GM18909 (cell line): ENCODE results near the gene ARL15.

Source experiments
- ATAC-seq: cut with Tn5 transposase; IDR thresholded peaks from one replicate; pipeline ENCODE4 v1.9.1; 2021; ENCODE audit warnings: mild to moderate bottlenecking; ENCODE audit not compliant: unreplicated experiment, poor library complexity

ARL15 gene

DNA sequence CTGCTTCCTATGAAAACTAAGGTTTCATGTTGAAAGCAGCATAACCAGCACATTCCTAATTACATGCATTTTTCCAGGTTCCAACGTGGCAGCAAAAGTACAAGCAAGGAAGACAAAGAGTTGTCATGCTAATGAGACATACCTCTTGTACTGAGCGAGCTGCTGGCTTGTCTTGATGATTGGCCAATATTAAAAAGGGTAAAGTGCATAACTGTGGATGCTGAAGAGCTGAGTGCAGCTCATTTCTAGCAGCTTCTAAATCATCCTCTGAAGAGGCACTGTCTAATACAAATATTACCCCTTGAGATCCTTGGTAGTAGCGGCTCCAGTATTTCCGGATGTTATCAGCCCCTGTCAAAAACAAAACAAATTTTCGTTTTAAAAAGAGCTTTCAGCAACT is 197.3 kb downstream of the ARL15 start:
- ATAC-seq, result no peak

DNA sequence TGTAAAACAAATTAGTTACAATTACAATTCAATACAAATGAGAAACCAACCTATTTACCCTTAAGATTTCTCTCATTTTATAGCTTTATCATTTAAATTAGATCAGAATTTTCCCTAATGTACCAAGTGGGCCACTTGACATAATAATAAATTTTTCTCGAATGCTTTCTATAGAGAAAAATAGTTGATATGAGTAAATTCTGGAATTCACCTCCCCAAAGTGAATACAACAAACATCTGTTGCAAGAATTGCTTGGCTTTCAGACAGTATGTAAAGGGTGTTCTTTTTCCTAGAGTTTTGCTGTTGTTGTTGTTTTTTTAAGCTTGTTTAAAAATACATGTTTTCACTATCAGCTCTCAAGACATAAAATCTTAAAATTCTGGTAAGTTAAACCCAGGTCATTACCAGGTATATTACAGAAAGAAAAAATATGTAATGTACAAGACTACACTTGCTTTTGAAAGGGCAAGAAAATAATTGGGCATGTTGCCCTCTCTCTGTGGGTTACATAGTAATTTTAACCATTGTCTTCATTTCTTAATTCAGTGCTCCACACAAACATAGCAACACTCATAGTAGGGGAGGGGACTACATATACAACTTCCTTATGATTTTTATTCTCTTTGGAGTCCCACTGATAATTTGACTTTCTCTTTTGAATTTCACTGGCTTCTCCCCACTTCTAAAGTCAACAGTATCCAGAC is 200.6 kb downstream of the ARL15 start:
- ATAC-seq, result no peak

DNA sequence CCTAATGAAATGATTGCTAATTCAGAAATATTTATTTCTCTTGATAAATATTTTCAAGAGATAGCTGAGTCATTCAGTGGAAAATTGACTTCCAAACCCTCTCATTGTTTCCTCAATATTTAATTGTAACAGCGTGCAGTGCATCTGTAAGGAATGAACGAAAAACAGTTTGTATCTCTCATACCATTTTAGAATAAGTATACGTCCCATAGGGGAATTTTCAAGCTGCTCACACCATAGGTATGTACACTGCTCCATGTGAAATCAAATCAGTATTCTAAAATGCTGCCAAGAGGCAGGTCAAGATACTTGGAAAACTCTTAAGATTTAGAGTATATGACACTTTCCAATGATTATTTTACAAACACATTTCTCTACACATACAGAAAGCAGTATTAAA is 202.2 kb downstream of the ARL15 start:
- no peak for ATAC-seq

DNA sequence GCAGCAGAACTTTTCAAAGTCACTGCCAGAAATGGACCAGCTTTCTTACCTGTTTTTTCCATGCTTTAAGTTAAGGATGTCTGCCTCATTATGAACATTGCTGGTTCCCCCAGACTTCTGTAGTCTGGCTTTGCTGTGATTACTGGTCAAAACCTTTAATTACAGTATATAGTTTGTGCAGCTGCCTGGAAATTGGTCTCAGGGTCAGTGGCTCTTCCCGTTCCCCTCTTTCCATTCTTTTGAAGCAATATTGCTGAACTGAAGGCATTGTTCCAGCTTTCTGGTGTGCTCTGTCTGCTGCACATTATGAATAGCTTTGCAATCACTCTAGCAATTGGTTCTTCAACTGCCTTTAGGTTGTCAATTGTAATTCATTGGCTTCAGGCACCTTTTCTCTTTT is 206.5 kb downstream of the ARL15 start:
- no peak for ATAC-seq

DNA sequence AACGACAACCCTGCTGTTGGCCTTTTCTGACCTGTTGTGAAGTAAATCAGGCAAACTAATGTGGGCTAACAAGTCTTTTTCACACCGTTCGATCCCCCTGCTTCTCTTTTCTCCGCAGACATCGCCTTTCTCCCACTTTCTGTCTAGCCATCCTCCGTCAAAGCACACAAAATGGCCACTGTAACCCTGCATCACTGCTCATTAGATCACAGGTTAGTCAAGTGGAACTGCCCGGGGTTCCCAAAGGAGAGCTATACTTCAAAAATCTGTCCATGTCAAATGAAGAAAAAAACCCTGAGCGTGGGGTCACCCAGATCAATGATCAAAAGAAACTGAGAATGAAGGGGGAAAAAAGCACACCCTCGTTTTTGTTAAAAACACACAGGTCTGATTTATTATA is 212.1 kb downstream of the ARL15 start:
- ATAC-seq, result no peak

DNA sequence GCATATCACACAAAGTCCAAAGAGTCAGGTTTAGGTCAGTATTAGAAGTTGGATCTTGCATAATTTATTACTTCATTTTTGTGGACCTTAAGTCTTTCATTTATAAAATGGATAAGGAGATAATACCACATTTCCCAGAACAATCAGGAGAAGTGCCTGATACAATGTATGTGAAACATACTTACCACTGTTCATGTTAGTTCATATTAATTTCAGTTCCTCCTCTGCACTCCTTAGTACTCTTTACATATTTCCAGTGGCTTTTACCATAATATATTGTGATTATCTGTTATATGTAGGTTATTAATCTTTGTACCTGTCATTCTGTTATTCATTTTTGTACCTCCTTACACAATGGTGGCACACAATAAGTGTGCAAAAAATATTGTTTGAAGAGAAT is 214.4 kb downstream of the ARL15 start:
- ATAC-seq, result no peak

DNA sequence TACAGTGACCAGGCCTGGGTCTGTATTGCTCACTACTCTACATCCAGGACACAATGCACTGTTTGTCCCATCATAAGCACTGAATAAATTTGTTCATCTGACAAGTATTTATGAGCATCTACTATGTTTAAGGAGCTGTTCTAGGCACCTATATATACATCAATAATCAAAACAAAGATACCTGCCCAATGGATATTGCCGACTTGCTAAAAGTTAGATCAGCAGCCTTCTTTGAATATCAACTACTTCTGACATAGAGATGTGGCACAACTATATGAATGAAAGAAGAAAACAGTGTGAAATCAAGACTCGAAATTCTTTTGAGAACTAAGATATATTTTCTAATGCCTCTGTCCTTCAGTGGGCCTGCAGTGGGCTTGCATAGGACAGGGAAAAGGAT is 215.7 kb downstream of the ARL15 start:
- ATAC-seq, result no peak

DNA sequence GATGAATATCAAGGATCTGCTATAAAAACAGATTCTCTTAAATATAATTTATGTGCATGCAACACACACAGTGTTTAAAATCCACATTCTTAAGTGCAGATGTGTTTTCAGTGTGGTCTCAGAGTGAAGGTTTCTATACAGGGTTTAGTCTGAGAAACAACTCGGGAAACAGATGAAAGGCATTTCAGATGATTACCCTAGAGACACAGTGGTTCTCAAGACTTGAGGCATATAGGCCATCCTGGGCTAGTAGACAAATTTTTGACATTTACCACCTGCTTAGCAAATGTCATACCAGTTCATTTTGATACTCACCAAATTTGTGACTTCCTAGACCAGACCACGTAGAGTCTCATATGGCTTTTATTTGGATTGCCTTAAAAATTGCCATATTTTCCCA is 216.5 kb downstream of the ARL15 start:
- no peak for ATAC-seq

DNA sequence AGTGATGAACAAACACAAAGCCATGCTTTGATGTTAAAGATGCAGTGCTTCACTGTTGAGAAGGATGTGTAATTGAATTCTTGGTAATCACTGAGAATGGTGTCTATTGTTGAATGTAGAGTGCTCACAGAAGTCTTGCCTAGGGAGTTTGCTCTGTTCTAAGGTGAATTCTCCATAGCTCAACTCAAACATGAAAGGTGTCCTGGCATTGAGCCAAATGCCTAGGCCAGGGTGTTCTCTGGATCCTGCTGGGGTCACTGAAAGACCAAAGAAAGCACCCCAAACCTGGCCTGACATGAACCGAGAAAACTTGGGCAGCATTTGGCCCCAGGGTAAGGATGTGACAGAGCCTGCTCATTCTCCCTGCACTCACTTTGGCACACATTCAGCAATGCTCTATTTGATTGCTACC is 217.3 kb downstream of the ARL15 start:
- no peak for ATAC-seq

DNA sequence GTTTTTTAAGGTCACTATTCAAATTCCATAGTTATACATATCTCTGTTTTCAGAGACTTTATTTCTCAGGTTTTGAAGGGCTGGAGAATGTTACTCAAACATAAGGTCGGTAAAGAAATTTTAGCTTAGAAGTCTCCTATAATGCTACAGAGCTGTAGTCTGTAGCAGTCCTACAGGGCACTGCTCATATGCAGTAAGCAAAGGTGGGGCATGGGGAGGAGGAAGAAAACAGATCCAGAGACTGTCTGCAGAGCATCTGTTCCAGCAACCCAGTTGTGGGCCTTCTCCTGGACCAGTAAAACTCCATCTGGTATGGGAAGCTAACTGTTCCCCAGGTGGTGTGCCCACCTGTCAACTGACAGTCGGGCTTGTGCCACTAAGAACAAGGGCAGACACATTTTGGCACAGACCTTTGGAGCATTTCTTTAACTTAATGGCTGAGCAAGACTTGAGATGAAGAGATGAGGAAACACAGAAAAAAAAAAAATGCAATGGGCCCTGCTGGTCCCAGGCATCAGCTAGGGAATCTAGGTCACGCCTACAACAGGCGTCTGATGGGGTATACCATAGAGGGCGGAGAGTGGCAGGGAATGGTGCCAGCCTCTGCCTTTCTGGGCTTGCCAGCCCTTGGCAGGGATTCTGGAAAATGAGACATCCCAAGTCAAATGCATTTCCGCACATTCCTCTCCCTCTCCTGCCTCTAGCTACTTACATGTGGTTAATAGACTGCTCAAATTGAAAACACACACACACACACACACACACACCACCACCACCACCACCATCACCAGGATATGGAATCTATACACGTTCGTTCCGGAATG is 218.9 kb downstream of the ARL15 start:
- no peak for ATAC-seq

DNA sequence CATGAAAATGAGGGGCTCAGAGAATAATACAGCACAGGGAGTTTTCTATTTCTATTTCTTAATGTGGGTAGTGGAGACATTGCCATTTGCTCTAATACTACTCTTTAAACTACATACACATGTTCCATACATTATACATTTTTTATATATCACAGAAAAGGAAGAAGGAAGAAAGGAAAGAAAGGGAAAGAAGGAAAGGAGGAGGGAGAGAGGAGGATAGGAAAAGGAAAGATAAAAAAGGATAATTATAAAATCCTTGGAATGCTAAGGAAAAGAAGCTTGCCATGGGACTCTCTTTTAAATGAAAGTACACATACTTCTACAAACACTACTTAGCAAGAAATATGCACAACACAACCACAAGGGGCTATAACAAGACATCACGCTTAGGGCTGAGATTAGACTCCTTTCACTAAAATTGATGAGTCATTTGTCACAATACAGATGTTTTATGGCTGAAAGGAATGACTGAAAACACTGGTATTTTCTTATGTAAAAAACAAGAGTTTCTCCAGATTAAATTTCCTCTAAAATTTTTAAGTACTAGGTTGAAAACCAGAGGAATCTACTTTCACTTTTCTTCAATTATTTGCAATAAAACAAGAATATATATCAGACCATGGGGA is 219.8 kb downstream of the ARL15 start:
- no peak for ATAC-seq

DNA sequence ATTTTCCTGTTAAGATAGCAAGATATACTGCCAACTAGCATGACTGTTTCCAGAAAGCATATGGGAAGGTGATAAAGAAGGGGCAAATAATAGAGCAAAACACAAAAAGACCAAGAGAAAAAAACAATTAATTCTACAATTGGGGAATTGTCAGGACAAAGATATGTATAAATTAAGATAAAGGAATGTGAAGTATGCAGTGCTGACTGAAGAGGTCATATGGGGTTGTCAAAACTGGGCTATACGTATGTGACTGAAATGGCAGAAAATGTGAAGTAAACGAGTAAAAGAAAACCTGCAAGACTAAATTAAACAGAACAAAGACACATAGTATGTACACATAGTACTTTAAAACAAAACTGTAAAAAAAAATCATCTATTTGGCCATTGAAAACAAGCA is 222.3 kb downstream of the ARL15 start:
- ATAC-seq, result no peak

DNA sequence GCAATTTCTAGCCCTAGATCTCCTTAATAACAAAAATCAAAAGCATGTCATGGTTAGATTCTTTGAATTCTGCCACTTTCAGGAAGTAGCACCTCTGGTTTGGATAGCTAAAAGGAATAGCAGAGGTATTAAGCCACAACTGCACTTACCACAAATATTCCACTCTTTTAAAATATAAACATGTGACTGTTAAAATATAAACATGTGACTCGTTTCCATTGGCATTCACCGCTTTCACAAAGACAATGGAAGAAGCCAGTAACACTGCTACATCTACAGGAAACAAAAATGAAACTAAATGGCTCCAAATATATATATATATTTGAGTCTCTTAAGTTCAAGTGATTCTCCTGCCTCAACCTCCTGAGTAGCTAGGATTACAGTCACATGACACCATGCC is 222.9 kb downstream of the ARL15 start:
- ATAC-seq, result no peak

DNA sequence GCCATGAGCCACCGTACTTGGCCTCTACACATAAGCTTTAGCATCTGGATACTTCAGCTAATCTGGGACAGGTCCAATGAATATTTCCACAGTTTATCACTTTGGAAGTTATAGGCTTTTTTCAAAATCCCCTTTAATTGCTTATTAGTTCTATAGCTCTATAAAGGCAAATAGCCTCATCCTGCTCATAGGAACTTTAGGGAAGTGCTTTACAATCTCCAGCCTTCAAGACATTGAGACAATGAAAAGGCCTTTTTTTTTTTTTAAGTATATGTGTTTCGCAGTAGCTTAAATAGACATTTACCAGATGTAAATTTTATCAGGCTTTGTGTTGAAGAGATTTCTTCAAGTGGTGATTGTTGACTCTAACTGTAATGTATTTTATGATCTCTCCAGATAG is 224.2 kb downstream of the ARL15 start:
- ATAC-seq, result no peak

DNA sequence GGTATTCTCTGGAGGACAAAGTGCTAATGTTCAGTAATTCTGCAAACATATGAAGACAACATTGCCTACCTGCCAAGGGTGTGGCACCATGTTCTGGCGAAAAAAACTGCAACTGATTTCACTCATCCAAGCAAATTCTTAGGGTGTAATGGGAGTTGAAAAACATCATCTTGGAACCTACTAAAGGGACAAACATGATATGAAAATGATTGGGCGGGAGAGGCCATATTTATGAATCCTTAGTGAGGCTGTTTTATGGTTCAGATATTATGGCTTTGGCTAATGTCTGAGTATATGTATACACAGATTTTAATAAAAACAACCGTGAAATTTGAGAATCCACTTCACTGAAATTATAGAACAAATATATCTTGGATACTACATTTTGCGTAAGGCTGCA is 225.7 kb downstream of the ARL15 start:
- ATAC-seq, result no peak

DNA sequence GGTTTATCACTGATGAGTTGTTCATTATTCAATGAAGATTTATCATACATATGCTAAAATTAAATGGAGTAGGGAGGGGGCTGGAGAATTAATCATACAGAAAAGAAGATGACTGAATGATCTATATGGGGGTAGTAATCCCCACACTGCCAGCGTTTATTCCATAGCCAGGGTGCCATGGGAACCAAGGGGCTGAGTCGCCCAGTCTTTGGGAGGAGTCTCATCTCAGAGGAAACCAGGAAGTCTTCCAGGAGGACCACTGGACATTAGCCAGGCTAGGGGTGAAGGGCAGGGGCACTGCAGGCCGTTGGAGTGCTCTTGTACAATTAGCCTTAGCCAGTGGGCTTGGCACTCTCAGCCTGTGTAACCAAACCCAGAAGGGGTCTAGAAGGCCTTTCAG is 226.5 kb downstream of the ARL15 start:
- no peak for ATAC-seq

DNA sequence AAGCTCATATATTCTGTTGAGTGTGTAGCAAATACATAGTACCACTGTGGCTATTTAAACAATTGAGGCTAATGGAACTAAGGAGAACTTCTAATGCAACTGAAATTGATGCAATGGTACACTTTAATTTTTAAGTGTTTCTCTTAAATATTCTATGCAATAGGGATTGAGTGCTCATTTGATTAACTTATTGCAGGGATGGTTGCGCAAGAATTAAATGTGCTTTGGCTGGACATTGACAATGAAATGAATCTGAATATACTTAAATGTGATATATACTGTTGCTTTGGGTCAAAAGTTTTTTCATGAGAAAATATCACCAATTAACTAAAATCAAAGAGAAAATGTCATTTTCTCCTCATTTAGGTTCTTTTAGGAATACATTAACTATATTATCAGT is 227.1 kb downstream of the ARL15 start:
- no peak for ATAC-seq

DNA sequence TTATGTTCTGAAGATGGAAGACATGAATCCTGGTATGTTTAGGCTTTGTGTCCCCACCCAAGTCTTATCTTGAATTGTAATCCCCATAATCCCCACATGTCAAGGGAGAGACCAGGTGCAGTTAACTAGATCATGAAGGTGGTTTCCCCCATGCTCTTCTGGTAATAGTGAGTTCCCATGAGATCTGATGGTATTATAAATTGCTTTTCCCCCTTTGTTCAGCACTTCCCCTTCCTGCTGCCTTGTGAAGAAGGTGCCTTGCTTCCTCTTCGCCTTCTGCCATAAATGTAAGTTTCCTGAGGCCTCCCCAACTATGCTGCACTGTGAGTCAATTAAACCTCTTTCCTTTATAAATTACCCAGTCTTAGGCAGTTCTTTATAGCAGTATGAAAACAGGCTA is 229.0 kb downstream of the ARL15 start:
- no peak for ATAC-seq

DNA sequence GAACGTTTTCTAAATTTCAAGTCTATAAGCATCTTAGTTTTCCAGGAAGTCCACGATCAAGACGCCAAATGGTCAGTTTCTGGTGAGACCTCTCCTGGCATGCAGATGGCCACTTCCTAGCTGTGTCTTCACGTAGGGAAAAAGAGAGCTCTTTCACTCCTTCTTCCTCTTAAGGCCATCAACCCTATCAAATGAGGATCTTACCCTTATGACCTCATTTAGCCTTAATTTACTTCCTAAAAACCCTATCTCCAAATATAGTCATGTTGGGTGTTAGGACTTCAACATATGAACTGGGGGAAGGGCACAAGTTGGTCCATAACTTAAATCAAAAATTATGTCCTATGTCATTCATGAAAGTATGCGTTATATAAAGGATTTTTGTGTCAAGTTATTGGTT is 229.5 kb downstream of the ARL15 start:
- no peak for ATAC-seq

DNA sequence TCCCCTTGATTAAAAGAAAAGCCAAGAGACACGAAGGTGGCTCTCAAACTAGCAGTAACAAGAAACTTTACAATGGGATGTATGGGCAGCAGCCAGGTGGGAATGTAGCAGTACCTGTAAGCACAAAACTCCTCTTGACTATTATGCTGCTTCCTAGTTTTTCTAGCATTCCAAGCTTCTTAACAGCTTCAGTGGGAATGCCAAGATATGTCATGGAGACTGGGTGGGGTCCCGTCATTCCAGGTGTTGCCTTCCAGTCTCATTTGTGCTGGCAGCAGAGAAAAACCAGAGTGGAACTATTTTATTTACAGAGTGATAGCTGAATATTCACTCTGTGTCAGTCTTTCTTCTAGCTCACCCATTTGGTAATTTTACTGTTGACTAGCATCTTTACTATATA is 236.6 kb downstream of the ARL15 start:
- no peak for ATAC-seq

DNA sequence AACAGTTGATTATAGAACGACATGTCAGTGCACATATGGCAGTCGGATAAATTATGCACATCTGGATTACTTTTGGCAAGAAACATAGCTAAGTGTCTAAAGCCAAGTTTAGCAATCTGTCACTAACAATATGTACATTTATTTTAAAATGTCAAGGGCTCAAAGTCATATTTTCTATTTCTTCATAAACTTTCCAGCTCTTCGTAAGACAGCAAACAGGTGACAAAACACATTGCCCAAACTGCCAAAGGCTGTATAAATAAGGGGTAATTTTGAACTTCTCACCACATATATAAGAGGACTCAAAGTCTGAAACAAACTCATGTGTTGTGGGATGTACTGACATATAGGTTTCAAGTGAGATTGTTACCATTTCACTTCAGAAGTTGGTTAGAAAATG is 237.2 kb downstream of the ARL15 start:
- no peak for ATAC-seq

DNA sequence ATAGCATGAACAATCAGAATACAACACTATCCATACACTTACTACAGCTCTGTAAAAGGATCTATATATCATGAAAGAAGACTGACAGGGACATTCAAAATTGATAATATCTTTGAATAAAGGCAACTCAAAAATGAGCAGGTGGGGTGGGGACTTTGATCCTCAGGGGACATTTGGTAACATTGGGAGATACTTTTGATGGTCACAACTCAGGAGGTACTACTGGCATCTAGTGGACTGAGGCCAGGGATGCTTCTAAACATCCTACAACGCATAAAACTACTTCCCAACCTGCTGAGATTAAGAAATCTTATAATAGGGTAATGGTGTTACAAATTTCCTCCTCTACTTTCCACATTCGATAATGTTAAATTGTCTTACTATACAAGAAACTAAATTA is 243.9 kb downstream of the ARL15 start:
- ATAC-seq, result no peak
